H9 (cell line): Measurements from ENCODE around the gene ELFN1. TPM values are rescaled to one million over a fixed set of nuclear protein-coding genes. Genes with fewer than 3 reads are reported as not detected.

Source experiments
- DNase-seq: peaks from one replicate; pipeline ENCODE4 v3.0.0-alpha.2; 2017
- H2AFZ ChIP-seq: one replicate; pipeline ENCODE4 v1.6.1; 2013; ENCODE audit warnings: mild to moderate bottlenecking, low read length, control low read depth, moderate library complexity
- H2AK5ac ChIP-seq: 2 replicates; pipeline ENCODE4 v1.6.1; 2013; ENCODE audit warnings: low read length, control low read depth, mixed read lengths; ENCODE audit not compliant: insufficient read length
- H2BK120ac ChIP-seq: one replicate; pipeline ENCODE4 v1.6.1; 2013; ENCODE audit warnings: low read depth, mild to moderate bottlenecking, low read length, control low read depth, inconsistent platforms; ENCODE audit not compliant: poor library complexity, severe bottlenecking
- H2BK12ac ChIP-seq: 2 replicates; pipeline ENCODE4 v1.6.1; 2013; ENCODE audit warnings: low read length, control low read depth, mixed read lengths, low read depth; ENCODE audit not compliant: insufficient read length
- H2BK15ac ChIP-seq: 2 replicates; pipeline ENCODE4 v1.6.1; 2013; ENCODE audit warnings: low read depth, low read length, control low read depth
- H2BK20ac ChIP-seq: one replicate; pipeline ENCODE4 v1.6.1; 2013; ENCODE audit warnings: low read depth, mild to moderate bottlenecking, low read length, control low read depth, inconsistent platforms; ENCODE audit not compliant: poor library complexity, severe bottlenecking
- H2BK5ac ChIP-seq: 2 replicates; pipeline ENCODE4 v1.6.1; 2013; ENCODE audit warnings: low read length, control low read depth, mixed read lengths; ENCODE audit not compliant: insufficient read length
- H3K14ac ChIP-seq: 2 replicates; pipeline ENCODE4 v1.6.1; 2013; ENCODE audit warnings: low read length, control low read depth; ENCODE audit not compliant: insufficient read depth
- H3K18ac ChIP-seq: 2 replicates; pipeline ENCODE4 v1.6.1; 2013; ENCODE audit warnings: low read depth, mild to moderate bottlenecking, mixed read lengths, low read length, control low read depth; ENCODE audit not compliant: insufficient read length
- H3K23ac ChIP-seq: 2 replicates; pipeline ENCODE4 v1.6.1; 2013; ENCODE audit warnings: low read length, control low read depth, mixed read lengths, low read depth; ENCODE audit not compliant: insufficient read length
- H3K23me2 ChIP-seq: 2 replicates; pipeline ENCODE4 v1.6.1; 2013; ENCODE audit warnings: low read depth, mild to moderate bottlenecking, mixed read lengths, low read length, control low read depth; ENCODE audit not compliant: insufficient read length, poor library complexity, severe bottlenecking
- H3K27ac ChIP-seq: 2 replicates; pipeline ENCODE4 v1.5.1; 2013; ENCODE audit warnings: low read length, control low read depth, mixed read lengths, low read depth; ENCODE audit not compliant: insufficient read length
- H3K27me3 ChIP-seq: 2 replicates; pipeline ENCODE4 v1.6.1; 2013; ENCODE audit warnings: low read length, control low read depth, inconsistent platforms; ENCODE audit not compliant: insufficient read depth
- H3K4ac ChIP-seq: 2 replicates; pipeline ENCODE4 v1.6.1; 2013; ENCODE audit warnings: low read depth, mild to moderate bottlenecking, control low read depth, inconsistent platforms, low read length, moderate library complexity
- H3K4me1 ChIP-seq: 2 replicates; pipeline ENCODE4 v1.6.1; 2013; ENCODE audit warnings: low read length, control low read depth, inconsistent platforms; ENCODE audit not compliant: insufficient read depth
- H3K4me2 ChIP-seq: 2 replicates; pipeline ENCODE4 v1.6.1; 2013; ENCODE audit warnings: low read length, control low read depth, mixed read lengths; ENCODE audit not compliant: insufficient read length, insufficient read depth
- H3K56ac ChIP-seq: 2 replicates; pipeline ENCODE4 v1.6.1; 2013; ENCODE audit warnings: low read depth, mild to moderate bottlenecking, mixed read lengths, low read length, control low read depth; ENCODE audit not compliant: insufficient read length
- H3K79me1 ChIP-seq: 2 replicates; pipeline ENCODE4 v1.6.1; 2013; ENCODE audit warnings: low read depth, mild to moderate bottlenecking, moderate library complexity, low read length, control low read depth, inconsistent platforms; ENCODE audit not compliant: insufficient read depth, poor library complexity, severe bottlenecking
- H3K79me2 ChIP-seq: 2 replicates; pipeline ENCODE4 v1.6.1; 2013; ENCODE audit warnings: low read length, control low read depth, inconsistent platforms; ENCODE audit not compliant: insufficient read depth
- H3K9ac ChIP-seq: 2 replicates; pipeline ENCODE4 v1.6.1; 2013; ENCODE audit warnings: low read length, control low read depth, mixed read lengths; ENCODE audit not compliant: insufficient read length; ENCODE audit errors: extremely low read depth
- H3K9me3 ChIP-seq: one replicate; pipeline ENCODE4 v1.6.1; 2013; ENCODE audit warnings: low read depth, low read length, inconsistent platforms; ENCODE audit not compliant: control insufficient read depth
- H3T11ph ChIP-seq: one replicate; pipeline ENCODE4 v1.6.1; 2013; ENCODE audit warnings: mild to moderate bottlenecking, low read length, control low read depth, inconsistent platforms
- H4K20me1 ChIP-seq: one replicate; pipeline ENCODE4 v1.6.1; 2013; ENCODE audit not compliant: control insufficient read depth, insufficient read length, insufficient read depth
- H4K5ac ChIP-seq: 2 replicates; pipeline ENCODE4 v1.6.1; 2013; ENCODE audit warnings: low read depth, mild to moderate bottlenecking, mixed read lengths, low read length, control low read depth; ENCODE audit not compliant: insufficient read length
- H4K8ac ChIP-seq: replicated peaks from 2 replicates; pipeline ENCODE4 v1.6.1; 2013; ENCODE audit warnings: low read length, control low read depth, mixed read lengths, low read depth; ENCODE audit not compliant: insufficient read length
- H4K91ac ChIP-seq: 2 replicates; pipeline ENCODE4 v1.6.1; 2013; ENCODE audit warnings: low read depth, mild to moderate bottlenecking, moderate library complexity, mixed read lengths, low read length, control low read depth; ENCODE audit not compliant: insufficient read length
- H3K27ac Mint-ChIP-seq, 3 experiments: 2 replicates in 2 of 3; 3 replicates in 1 of 3; pipeline ENCODE4 v1.8.0; 2020 to 2021; ENCODE audit warnings: mixed read lengths in 3 of 3, mild to moderate bottlenecking in 1 of 3, moderate library complexity in 1 of 3
- H3K27me3 Mint-ChIP-seq: 2 replicates; pipeline ENCODE4 v1.8.0; 2021; ENCODE audit warnings: low read depth, mild to moderate bottlenecking, moderate library complexity, mixed read lengths
- H3K36me3 Mint-ChIP-seq, 3 experiments: 2 replicates in 2 of 3; 3 replicates in 1 of 3; pipeline ENCODE4 v1.8.0; 2020 to 2021; ENCODE audit warnings: low read depth in 3 of 3, mixed read lengths in 3 of 3; ENCODE audit not compliant: insufficient read depth in 1 of 3
- H3K4me1 Mint-ChIP-seq, 2 experiments: 2 replicates each; pipeline ENCODE4 v1.8.0; 2020; ENCODE audit warnings: mixed read lengths in 2 of 2
- H3K4me3 Mint-ChIP-seq, 2 experiments: 2 replicates in 1 of 2; 3 replicates in 1 of 2; pipeline ENCODE4 v1.8.0; 2020 to 2021; ENCODE audit warnings: mild to moderate bottlenecking in 2 of 2, mixed read lengths in 2 of 2, moderate library complexity in 1 of 2
- H3K9me3 Mint-ChIP-seq, 2 experiments: 2 replicates in 1 of 2; 3 replicates in 1 of 2; pipeline ENCODE4 v1.8.0; 2020; ENCODE audit warnings: mild to moderate bottlenecking in 2 of 2, mixed read lengths in 2 of 2, moderate library complexity in 1 of 2
- CTCF ChIP-seq: fragments of 200-600 bp; sonication (generic); conservative IDR thresholded peaks from 3 replicates; pipeline ENCODE4 v1.8.0; 2021; ENCODE audit warnings: antibody characterized with exemption, mild to moderate bottlenecking
- WGBS: extraction: QIAGEN DNeasy Blood & Tissue Kit; methylation state at CpG from one replicate; pipeline ENCODE4 v1.1.7; 2013; ENCODE audit warnings: missing lambda C conversion rate, low lambda C conversion rate, mixed read lengths; ENCODE audit not compliant: insufficient read length; ENCODE audit errors: extremely low coverage; 5-methylcytosine and 5-hydroxymethylcytosine counted together
- total RNA-seq: library from RNA; stranded (reverse); gene quantifications from 2 replicates; pipeline ENCODE4 v1.2.1, GENCODE V29; 2021

The ELFN1 gene
- total RNA-seq, 1 experiment from 2014 or later, result 3.7 TPM

- Histone ChIP-seq H2AK5ac (no peak overlapping the region), H3K14ac (no peak overlapping the region), H2BK15ac (no peak overlapping the region), H2AFZ (no peak overlapping the region), H3K18ac (no peak overlapping the region), H3K4me2 (no peak overlapping the region), H3T11ph (no peak overlapping the region), H3K23ac (no peak overlapping the region), H3K27me3 (no peaks in the 10 kb centered on the region), H4K5ac (no peak overlapping the region), H4K8ac (no peak overlapping the region), H3K79me2 (no peaks in the 10 kb centered on the region), H3K56ac (no peak overlapping the region), H4K91ac (no peak overlapping the region), H3K4me1 (no peaks in the 10 kb centered on the region), H3K23me2 (no peaks in the 10 kb centered on the region), H2BK120ac (no peak overlapping the region), H4K20me1 (no peaks in the 10 kb centered on the region), H2BK12ac (no peak overlapping the region), H2BK5ac (no peak overlapping the region), H3K9me3 (no peaks in the 10 kb centered on the region), H3K79me1 (no peaks in the 10 kb centered on the region), H3K4ac (no peak overlapping the region), H2BK20ac (no peak overlapping the region), H3K9ac (no peak overlapping the region), H3K27ac (no peak overlapping the region)
- WGBS, result no CpG with 5 or more reads among the region's 31 CpGs
- Mint-ChIP-seq H3K27ac (no peak overlapping the region), H3K36me3 (no peaks in the 10 kb centered on the region), H3K27me3 (peaks cover 4% of the 10 kb centered on the region; the same call in 1 of the 2 replicates), H3K4me1 (peaks cover 0 to 20% of the 10 kb centered on the region in 2 experiments; a peak in 2 of 4 replicates), H3K4me3 (no peak overlapping the region), H3K9me3 (no peaks in the 10 kb centered on the region)
- no peak for DNase-seq
- no peak for TF ChIP-seq CTCF
These were observed 22.0 kb upstream of the ELFN1 start for GRCh38 chr7:1647961-1648672.
